ENCODE data around the gene DLL4. TPM values are rescaled to one million over a fixed set of nuclear protein-coding genes. Genes with fewer than 3 reads are reported as not detected.

Gene DLL4
- total and polyA plus RNA-seq, 10 of the 15 experiments (the other 5 are each of a cell fraction or from before 2014, with no cell fraction given) = 0.04 to 0.16 (median 0.09) TPM; not detected in 6

- H3K4me3 ChIP-seq = no peak overlapping the region
- in situ Hi-C loops (cut with MboI) = no loop called here
- DNase-seq (ENCODE audit: low read depth, low spot score) = no peak
- TF ChIP-seq, protein P1, sequence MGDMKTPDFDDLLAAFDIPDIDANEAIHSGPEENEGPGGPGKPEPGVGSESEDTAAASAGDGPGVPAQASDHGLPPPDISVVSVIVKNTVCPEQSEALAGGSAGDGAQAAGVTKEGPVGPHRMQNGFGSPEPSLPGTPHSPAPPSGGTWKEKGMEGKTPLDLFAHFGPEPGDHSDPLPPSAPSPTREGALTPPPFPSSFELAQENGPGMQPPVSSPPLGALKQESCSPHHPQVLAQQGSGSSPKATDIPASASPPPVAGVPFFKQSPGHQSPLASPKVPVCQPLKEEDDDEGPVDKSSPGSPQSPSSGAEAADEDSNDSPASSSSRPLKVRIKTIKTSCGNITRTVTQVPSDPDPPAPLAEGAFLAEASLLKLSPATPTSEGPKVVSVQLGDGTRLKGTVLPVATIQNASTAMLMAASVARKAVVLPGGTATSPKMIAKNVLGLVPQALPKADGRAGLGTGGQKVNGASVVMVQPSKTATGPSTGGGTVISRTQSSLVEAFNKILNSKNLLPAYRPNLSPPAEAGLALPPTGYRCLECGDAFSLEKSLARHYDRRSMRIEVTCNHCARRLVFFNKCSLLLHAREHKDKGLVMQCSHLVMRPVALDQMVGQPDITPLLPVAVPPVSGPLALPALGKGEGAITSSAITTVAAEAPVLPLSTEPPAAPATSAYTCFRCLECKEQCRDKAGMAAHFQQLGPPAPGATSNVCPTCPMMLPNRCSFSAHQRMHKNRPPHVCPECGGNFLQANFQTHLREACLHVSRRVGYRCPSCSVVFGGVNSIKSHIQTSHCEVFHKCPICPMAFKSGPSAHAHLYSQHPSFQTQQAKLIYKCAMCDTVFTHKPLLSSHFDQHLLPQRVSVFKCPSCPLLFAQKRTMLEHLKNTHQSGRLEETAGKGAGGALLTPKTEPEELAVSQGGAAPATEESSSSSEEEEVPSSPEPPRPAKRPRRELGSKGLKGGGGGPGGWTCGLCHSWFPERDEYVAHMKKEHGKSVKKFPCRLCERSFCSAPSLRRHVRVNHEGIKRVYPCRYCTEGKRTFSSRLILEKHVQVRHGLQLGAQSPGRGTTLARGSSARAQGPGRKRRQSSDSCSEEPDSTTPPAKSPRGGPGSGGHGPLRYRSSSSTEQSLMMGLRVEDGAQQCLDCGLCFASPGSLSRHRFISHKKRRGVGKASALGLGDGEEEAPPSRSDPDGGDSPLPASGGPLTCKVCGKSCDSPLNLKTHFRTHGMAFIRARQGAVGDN (IDR thresholded peaks at IDR 0.05) = no peak
- TF ChIP-seq MTA3 (IDR thresholded peaks at IDR 0.05; ENCODE audit: borderline replicate concordance, low read length) = no peak
- no peak for TF ChIP-seq BMI1 (IDR thresholded peaks at IDR 0.05; ENCODE audit: borderline replicate concordance)
- TF ChIP-seq IKZF2 (IDR thresholded peaks at IDR 0.05) = no peak
- no peak for TF ChIP-seq GATAD2B (conservative IDR thresholded peaks at IDR 0.05; ENCODE audit: low read depth)
- TF ChIP-seq USF2 (IDR thresholded peaks at IDR 0.05; ENCODE audit: borderline replicate concordance, low read depth, low read length) = no peak
- TF ChIP-seq ZSCAN29 (IDR thresholded peaks at IDR 0.05) = no peak
- TF ChIP-seq ZNF274 (IDR thresholded peaks at IDR 0.05; ENCODE audit: insufficient read depth, insufficient read length) = no peak
- no peak for TF ChIP-seq BRCA1 (IDR thresholded peaks at IDR 0.05; ENCODE audit: low read depth, low read length)
- no peak for TF ChIP-seq MYC (IDR thresholded peaks at IDR 0.05; ENCODE audit: insufficient read depth, insufficient read length, insufficient replicate concordance, low read length, severe bottlenecking)
- H3K79me2 ChIP-seq (ENCODE audit: control insufficient read depth, insufficient read depth, low read length) = no peaks in the 10 kb centered on the region
- ATAC-seq = no peak
- WGBS (ENCODE audit: insufficient coverage, insufficient replicate concordance, low lambda C conversion rate, missing lambda C conversion rate) = 45% methylated on average over 6 of the region's 6 CpGs
- ChIA-PET POLR2A (no interaction called here), CTCF (interaction anchor here (1.7 to 2.7 kb wide), 2 partner anchors 29 to 87 kb away, joined by 6 to 13 read pairs; no protein-coding TSS in a partner anchor), SMC1A (ENCODE audit: uncharacterized antibody, unreplicated experiment) (no interaction called here), RAD21 (ENCODE audit: unreplicated experiment) (no interaction called here)
- H3K4me2 ChIP-seq (ENCODE audit: control insufficient read depth, insufficient read depth) = no peak overlapping the region
- no TSS peak for BruUV-seq (replicated peaks)
- peaks cover 3 to 7% of the 10 kb centered on the region in 2 experiments; a peak in 3 of 4 replicates for H3K27me3 ChIP-seq (replicated peaks in 1 of 2; ENCODE audit: control insufficient read depth in 2 of 2, insufficient read depth in 2 of 2, low read length in 1 of 2)
- no peak overlapping the region for H3K9ac ChIP-seq (ENCODE audit: control insufficient read depth, insufficient read depth, low read length)
- H4K20me1 ChIP-seq (ENCODE audit: control insufficient read depth, insufficient read depth) = no peaks in the 10 kb centered on the region
- FAIRE-seq = no peak
- H3K9me3 ChIP-seq (replicated peaks; ENCODE audit: control insufficient read depth, insufficient read depth, low read length) = no peaks in the 10 kb centered on the region
- intact Hi-C loops (cut with micrococcal nuclease; ENCODE audit: unreplicated experiment) = no loop called here
- H3K4me1 ChIP-seq (ENCODE audit: control insufficient read depth, insufficient read depth, low read length) = peaks cover 18% of the 10 kb centered on the region
- no peak overlapping the region for H2AFZ ChIP-seq (ENCODE audit: control insufficient read depth, low read depth, low read length)
- no peak overlapping the region for H3K27ac ChIP-seq (ENCODE audit: control insufficient read depth, insufficient read depth)
- H3K36me3 ChIP-seq (ENCODE audit: control insufficient read depth in 2 of 2, insufficient read depth in 2 of 2, low read length in 1 of 2) = no peaks in the 10 kb centered on the region
These were observed 5.3 kb downstream of the DLL4 start for GRCh38 chr15:40934457-40934856.

Measured in GM12878 (cell line).